Diencephalon (tissue), 1 donor: Measurements from ENCODE around the gene OSBPL5. TPM values are rescaled to one million over a fixed set of nuclear protein-coding genes. Genes with fewer than 3 reads are reported as not detected.

Experiments
- small RNA-seq: library from RNA; depleted of rRNA; stranded (forward); fragments of <200 nt; gene quantifications from one replicate; pipeline ENCODE3, GENCODE V24; 2014
- total RNA-seq: library from RNA; depleted of rRNA; stranded (reverse); fragments of >200 nt; gene quantifications from one replicate; pipeline ENCODE4 v1.2.3, GENCODE V29; 2014

The OSBPL5 gene, protein sequence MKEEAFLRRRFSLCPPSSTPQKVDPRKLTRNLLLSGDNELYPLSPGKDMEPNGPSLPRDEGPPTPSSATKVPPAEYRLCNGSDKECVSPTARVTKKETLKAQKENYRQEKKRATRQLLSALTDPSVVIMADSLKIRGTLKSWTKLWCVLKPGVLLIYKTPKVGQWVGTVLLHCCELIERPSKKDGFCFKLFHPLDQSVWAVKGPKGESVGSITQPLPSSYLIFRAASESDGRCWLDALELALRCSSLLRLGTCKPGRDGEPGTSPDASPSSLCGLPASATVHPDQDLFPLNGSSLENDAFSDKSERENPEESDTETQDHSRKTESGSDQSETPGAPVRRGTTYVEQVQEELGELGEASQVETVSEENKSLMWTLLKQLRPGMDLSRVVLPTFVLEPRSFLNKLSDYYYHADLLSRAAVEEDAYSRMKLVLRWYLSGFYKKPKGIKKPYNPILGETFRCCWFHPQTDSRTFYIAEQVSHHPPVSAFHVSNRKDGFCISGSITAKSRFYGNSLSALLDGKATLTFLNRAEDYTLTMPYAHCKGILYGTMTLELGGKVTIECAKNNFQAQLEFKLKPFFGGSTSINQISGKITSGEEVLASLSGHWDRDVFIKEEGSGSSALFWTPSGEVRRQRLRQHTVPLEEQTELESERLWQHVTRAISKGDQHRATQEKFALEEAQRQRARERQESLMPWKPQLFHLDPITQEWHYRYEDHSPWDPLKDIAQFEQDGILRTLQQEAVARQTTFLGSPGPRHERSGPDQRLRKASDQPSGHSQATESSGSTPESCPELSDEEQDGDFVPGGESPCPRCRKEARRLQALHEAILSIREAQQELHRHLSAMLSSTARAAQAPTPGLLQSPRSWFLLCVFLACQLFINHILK
- 26.3 TPM for total RNA-seq

DNA sequence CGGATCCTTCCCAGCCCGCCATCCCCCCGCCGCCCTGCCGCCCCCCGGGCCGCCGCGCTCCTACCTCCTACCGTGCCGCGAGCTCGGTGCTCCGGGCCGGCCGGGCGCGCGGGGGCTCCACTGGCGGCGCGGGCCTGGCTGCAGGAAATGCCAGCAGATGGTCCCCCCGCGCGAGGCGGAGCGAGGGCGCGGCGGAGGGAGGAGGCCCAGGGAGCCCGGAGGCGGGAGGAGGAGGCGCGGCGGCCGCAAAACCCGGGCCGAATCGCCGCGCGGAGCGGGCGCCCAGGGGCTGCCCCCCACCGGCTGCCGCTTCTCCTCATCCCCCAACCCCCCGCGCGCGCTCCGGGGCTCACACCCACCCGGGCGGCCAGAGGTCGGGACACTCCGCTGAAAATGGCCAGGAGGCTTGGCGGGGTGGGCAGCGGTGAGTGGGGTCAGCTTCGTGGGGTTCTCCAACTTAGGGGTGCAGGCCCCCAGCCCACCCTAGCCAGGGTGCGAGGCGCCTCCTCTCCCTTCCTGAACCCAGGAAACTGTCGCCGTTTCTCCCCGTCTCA is at the start of gene OSBPL5:
Gene OSBPL5 (minus strand): TSS at position 159 of the 554 bp plus-strand sequence. CDS start 36,162 bp downstream, outside the sequence.

DNA sequence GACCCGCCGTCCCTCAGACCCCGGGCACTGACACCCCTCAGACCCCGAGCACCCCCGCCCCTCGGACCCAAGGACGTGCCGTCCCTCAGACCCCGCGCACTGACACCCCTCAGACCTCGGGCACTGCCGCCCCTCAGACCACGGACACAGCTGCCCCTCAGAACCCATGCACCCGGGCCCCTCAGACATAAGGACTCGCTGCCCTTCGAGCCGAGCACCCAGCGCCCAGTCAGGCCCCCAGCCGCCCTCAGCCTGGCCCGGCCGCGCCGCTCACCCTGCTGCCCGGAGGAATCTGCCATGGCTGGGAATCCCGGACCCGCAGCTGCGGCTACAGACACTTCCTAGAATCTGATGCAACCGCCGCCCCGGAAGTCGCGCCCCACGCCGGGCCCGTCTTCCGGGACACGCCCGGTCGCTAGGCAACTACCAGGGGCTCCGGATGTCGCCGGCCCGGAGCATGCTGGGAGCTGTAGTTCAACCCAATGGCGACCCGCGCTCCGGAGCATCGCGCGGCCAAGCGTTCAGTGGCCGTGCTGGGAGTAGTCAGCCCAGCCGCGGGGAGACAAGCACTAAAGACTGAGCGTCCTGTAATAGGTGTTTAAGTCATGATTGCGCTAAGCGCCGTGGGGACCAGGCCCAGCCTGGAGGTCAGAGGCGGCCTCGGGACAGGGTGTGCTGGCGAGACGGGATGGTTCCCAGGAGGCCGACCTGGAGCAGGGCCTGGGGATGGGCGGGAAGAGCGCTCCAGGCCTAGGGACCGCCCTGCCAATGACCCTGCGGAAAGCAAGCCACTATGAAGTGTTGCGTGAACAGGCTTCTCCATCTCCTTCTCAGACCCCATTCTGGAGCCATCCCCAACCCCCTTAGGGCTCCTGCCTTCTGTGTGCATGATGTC is 107.8 kb downstream of the OSBPL5 start, which contains the start of gene CARS1:
Gene CARS1 (minus strand): TSS at position 355 of the 895 bp plus-strand sequence. CDS start 56 bp downstream, at position 299.

Small RNA genes within 50 kb of the gene (small RNA-seq; reads per million reads assigned to genes)
- not detected for gene RNU1-91P

Other genes starting within 250 kb of the OSBPL5 start
- gene PHLDA2, start 235.9 kb downstream of the OSBPL5 start, total RNA-seq = not detected
- gene NAP1L4, start 173.0 kb downstream of the OSBPL5 start, total RNA-seq = 216 TPM
- gene CARS1, start 107.9 kb downstream of the OSBPL5 start, total RNA-seq = 36.4 TPM
- not detected for gene MRGPRG, start 53.5 kb upstream of the OSBPL5 start, total RNA-seq
- not detected for gene MRGPRE, start 67.1 kb upstream of the OSBPL5 start, total RNA-seq
- 40.8 TPM for gene ZNF195, start 213.8 kb upstream of the OSBPL5 start, total RNA-seq